ENCODE data around the gene KLF17. TPM values are rescaled to one million over a fixed set of nuclear protein-coding genes. Genes with fewer than 3 reads are reported as not detected.

Gene KLF17, protein sequence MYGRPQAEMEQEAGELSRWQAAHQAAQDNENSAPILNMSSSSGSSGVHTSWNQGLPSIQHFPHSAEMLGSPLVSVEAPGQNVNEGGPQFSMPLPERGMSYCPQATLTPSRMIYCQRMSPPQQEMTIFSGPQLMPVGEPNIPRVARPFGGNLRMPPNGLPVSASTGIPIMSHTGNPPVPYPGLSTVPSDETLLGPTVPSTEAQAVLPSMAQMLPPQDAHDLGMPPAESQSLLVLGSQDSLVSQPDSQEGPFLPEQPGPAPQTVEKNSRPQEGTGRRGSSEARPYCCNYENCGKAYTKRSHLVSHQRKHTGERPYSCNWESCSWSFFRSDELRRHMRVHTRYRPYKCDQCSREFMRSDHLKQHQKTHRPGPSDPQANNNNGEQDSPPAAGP
- total RNA-seq: not detected

DNA sequence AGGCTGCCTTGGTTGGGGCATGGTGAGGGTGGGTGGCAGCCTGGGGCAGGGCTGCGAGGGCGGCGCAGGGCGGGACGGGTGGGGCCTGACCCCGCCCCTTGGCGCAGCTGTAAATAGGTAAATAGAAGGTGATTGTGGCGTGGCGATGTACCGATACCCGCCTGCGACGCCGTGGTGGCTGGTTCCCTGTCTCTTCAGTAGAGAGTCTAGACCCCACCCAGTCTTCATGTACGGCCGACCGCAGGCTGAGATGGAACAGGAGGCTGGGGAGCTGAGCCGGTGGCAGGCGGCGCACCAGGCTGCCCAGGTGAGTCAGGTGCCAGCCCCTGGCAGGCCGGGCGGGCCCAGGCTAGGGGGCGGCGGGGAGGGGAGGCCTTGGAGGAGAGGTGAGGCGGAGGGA, at the start of gene KLF17:
Gene KLF17 (plus strand): TSS at position 140 of the 400 bp plus-strand sequence. CDS start 87 bp downstream, at position 227.
- DNase-seq (ENCODE audit: low spot score) (no peak), ATAC-seq (no peak)

DNA sequence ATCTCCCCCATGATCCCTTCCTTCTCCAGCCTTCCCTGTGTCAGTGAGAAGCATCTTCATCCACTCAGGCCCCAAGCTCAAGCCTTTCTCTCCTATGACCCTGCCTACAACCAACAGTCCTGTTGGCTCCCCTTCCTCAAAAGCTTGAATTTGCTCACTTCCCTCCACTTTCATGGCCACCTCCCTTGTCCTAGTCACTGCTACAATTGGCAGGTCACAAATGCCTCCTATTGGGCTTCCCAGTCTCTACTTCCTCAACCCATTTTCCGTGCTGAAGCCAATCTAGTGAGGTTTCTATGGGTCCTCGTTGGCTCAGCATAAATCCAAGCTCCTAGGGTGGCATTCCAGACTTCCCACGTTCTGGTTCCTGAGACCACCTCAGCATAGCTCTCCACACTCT, 47.2 kb upstream of the KLF17 start:
- DNase-seq (ENCODE audit: low spot score) (no peak), ATAC-seq (no peak)

DNA sequence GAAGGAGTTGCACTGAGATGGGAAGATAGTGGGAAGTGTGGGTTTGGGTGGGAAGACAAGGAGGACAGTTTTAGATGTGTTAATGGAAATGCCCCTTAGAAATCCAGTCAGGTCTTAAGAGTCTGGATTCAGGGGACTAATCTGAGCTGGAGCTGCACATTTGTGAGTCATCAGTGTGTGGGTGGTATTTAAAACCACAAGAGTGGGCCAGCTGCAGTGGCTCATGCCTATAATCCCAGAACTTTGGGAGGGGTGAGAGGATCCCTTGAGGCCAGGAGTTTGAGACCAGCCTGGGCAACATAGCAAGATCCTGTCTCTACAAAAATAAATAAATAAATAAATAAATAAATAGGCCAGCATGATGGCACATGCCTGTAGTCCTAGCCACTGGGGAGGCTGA, 46.4 kb upstream of the KLF17 start:
- no peak for DNase-seq (ENCODE audit: low spot score)
- ATAC-seq: no peak

DNA sequence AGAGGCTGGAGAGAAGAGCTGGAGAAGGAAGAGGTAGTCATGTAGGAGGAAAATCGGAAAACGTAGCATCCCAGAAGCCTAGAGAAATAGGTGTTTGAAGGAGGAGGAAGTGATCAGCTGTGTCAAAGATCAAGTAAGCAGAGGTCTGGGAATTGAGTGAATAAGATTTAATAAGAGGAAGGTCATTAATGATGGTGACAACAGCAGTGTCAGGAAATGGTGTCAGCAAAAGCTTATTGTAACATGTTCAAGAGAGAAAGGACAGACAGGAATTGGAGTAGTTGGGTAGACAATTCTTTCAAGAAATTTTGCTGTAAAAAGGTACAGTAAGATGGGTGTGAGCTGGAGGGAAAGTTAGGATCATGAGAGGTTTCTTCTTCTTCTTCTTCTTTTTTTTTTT, 45.8 kb upstream of the KLF17 start:
- no peak for ATAC-seq
- no peak for DNase-seq (ENCODE audit: low spot score)

DNA sequence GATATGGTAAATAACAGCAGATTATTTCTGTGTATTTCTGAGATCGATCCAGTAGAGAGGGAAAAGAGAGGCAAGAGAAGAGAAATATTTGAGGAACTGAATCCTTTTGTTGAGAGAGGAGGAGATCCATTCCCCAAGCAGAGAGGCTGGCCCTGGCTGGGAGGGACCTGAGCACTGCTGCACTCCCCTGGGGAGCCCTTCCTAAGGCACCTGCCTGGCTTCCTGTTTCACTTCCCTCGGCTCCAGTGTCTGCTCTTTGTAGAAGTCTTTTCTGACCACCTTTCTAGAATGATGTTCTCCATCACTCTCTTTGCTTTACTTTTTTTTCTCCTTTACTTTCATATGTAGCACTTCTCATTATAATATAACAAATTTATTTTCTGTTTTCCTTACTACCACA, 45.1 kb upstream of the KLF17 start:
- DNase-seq (ENCODE audit: low spot score) (no peak), ATAC-seq (no peak)

DNA sequence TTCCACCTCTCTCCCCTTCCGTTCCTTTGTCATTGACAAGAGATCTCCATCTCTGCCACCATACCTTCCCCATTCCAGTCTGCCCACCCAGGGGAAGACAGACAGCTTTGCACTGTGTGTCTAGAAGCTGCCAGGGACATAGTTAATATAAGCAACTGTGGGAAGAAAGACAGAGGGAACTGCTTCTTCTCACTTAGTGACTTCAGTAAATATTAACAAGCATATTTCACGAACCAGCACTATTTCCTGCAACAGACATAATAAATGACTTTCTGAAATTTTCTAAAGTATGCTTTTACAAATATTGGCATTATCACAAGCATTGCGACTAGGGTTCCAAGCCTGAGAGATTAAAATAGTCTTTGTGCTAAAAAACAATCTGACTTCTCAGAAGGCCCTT, 44.2 kb upstream of the KLF17 start:
- no peak for ATAC-seq
- DNase-seq (ENCODE audit: low spot score): no peak

DNA sequence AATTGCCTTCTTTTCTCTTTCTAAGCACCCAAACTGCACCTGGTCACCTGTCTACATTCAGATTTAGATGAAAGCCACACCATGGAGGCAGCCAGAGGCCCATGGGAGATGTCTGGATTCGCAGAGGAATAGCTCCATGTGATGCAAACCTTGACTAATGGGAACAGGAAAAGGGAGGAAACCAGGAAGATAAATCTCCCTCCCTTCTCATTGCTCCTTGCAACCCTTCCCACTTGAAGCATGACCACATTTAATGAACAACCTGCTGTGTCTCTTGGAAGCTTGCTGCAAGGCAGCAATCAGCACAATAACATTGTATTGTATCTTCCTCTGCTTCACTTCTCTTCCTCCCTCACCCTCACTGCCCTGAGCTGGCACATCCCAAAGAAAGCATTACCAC, 42.6 kb upstream of the KLF17 start:
- ATAC-seq: no peak
- DNase-seq (ENCODE audit: low spot score): no peak

DNA sequence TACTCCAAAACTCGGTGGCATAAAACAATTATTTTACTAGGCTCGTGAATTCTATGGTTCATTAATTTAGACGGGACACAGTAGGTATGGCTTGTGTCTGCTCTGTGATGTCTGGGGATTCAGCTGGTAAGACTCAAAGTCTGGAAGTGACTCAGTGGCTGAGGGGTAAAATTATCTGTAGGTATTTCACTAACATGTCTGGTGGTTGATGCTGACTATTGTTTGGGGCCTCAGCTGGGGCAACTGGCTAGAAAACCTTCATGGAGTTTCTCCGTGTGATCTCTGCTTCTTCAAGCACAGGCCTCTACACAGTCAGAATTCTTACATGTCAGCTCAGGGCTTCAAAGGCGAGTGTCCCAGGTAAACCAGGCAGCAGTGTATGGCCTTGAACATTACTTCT, 41.2 kb upstream of the KLF17 start:
- no peak for ATAC-seq
- DNase-seq (ENCODE audit: low spot score): no peak

DNA sequence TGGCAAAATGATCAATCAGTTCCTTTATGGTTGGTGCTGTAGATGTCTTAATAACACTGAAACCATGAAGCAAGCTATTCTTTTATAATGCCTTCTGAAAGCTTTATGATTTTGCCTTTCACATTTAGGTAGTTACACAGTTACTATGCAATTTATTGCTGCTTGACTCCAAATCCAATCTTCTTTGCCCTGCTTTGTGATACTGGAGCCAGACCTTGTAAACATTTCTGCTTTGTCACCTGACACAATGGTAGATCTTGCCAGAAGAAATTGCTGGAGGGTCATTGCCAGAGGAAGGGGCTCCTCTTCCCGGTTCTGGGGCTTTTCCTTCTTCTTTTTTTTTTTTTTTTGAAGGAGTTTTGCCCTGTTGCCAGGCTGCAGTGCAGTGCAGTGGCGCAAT, 40.5 kb upstream of the KLF17 start:
- DNase-seq (ENCODE audit: low spot score): no peak
- ATAC-seq: no peak

DNA sequence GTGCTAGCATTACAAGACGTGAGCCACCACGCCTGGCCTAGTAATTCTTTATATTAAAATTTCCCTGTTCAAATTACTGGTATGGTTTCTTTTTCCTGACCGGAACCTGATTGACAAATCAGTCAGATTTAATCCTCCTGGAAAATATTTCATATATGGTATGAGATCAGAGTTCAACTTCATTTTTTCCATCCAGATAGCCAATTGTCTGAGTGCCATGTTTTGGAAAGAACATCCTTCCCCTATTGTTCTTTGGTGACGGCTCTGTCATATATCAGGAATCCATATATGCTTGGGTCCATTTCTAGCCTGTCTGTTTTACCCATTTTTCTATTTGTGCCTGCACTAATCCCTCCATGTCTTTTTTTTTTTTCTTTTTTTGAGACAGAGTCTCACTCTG, 39.1 kb upstream of the KLF17 start:
- DNase-seq (ENCODE audit: low spot score) (no peak), ATAC-seq (no peak)

DNA sequence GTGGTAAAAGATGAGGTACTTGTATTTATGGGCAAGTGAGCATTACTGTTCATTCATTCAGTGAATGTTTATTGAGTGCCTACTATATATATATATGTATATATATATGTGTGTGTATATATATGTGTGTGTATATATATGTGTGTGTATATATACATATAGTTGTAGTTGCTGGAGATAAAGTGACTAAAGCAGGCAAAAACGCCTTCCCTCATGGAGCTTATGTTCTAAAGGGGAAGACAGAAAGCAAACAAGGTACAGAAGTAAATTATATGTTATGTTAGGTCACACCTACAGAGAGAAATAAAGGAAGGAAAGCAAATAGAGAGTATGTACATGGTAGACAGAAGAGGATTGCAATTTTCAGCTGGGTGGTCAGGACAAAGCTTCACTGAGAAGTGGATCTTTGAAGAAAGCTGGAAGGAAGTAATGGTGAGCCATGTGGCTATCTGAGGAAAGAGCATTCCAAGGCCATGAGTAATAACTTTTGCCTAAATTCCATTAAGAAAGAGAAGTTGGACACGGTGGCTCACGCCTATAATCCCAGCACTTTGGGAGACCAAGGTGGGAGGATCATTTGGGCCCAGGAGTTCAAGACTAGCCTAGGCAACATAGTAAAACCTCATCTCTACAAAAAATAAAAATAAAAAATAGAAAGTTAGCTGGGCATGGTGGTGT, 33.5 kb upstream of the KLF17 start:
- DNase-seq (ENCODE audit: low spot score): no peak
- no peak for ATAC-seq

DNA sequence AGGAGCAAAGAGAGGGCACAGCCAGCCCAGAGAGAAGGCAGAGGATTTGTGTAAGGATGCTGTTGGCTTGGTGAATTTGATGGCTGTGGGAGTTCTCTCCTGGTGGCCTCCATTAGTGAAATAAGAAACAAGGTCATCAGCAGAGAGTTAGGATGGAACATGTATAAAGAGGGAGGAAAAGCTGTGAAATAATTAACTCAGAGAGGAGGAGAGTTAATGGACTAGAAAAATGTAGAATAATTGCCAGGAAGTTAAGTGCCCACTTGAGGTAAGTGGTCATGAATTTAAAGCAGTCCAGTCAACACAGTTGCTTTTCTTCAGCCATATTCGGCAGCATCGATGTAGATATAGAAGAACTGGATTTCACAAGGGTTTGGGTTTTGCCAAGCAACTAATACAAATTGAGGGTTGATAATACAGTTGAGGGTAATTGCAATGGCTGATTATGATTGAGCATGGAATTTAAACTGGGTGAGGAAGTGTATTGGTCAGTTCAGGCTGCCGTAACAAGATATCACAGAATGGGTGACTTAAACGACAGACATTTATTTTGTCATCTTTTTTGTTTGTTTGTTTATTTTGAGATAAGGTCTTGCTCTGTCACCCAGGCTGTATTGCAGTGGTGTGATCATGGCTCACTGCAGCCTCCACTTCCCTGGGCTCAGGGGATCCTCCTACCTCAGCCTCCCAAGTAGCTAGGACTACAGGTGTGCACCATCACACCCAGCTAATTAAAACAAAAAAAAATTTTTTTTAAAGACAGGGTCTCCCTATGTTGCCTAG, 31.7 kb upstream of the KLF17 start:
- ATAC-seq (no peak), DNase-seq (ENCODE audit: low spot score) (no peak)

DNA sequence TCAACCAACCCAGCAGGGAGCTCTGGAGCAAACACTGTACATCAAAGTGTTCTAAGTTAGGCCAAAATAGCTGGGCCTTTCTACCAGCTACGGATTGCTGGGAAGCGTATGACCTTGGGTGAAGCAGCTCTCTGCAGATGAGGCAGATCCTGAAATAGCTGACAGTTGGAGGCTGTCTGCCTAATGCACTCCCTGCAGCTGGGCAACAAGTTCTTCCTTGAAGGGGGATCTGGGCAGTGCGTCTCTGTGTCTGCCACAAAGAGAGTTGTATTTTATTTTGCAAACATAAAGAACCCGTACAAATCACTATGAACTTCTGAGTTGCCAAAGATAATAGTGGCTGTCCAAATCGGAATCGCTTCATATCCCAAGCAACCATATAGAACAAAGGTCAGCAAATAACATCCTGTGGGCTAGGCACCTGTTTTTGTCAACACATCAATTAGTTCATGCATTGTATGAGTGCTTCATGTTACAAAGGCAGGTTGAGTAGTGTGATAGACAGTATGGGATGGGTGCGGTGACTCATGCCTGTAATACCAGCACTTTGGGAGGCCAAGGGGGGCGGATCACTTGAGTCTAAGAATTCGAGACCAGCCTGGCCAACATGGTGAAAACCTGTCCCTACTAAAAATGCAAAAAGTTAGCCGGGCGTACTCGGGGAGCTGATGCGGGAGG, 29.1 kb upstream of the KLF17 start:
- ATAC-seq (no peak), DNase-seq (ENCODE audit: low spot score) (no peak)

DNA sequence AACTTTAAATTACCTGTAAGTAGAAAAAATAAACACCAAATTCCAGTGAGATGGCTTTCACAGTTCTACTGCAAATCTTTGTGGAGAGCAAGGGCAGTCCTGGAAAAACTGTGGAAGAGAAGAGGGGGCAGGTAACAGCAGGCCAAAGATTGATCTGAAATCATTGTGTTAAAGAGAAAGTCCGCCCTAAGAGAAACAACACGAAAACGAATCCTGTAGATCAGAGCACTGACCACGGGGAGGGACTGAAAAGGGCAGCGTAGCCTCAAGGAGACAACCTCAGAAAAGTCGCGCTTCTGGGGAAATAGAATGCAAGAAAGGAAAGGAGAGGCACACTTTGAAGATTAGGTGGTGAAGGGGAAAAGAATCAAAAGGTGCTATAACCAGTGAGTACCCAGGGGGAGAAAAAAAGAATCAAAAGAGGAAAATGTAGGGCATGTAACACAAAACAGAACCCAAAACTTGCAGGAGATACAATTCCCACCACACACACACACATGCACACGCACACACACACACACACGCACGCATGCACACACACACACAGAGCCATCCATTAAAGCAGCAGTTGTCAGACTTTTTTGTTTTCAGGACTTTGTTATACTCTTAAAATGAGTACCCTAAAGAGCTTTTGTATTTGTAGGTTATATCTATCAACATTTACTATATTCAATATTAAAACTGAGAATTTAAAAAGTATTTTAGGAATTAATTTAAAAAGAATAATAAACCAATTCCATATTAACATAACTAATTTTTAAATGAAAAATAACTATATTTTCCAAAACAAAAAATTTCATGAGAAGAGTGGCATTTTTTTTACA, 28.0 kb upstream of the KLF17 start:
- ATAC-seq (no peak), DNase-seq (ENCODE audit: low spot score) (no peak)

DNA sequence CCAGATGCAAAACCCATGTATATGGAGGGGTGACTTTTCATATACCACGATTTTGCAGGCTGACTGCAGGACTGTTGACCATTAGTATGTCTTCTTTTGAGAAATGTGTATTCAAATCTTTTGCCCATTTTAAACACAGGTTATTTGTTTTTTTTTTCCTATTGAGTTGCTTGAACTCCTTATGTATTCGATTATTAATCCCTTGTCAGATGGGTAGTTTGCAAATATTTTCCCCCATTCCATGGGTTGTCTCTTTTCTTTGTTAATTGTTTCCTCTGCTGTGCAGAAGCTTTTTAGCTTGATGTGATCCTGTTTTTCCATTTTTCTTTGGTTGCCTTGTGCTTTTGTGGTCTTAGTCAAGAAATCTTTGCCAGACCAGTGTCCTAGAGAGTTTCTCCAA, 24.6 kb upstream of the KLF17 start:
- DNase-seq (ENCODE audit: low spot score) (no peak), ATAC-seq (no peak)

DNA sequence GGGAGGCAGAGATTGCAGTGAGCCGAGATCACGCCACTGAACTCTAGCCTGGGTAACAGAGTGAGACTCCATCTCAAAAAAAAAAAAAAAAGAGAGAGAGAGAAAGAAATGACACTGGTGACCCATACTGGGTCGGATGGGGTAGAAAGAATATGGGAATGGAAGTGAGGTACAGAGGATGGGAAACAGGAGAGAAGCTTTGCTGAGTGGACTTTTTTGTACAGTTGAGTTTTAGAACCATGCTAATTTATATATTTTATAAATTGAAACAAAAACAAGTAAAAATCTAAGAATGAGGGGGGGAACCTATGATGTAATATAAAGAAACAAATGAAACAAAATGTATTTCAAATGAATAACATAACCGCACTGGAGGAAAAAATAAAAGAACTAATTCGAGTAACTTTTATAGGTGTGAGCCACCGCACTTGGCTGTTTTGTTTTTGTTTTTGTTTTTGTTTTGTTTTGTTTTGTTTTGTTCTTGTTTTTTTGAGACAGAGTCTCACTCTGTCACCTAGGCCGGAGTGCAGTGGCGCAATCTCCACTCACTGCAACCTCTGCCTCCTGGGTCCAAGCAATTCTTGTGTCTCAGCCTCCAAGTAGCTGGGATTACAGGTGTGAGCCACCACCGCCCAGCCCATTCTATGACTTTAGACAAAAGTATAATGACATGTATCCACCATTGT, 18.3 kb upstream of the KLF17 start:
- ATAC-seq (no peak), DNase-seq (ENCODE audit: low spot score) (no peak)

DNA sequence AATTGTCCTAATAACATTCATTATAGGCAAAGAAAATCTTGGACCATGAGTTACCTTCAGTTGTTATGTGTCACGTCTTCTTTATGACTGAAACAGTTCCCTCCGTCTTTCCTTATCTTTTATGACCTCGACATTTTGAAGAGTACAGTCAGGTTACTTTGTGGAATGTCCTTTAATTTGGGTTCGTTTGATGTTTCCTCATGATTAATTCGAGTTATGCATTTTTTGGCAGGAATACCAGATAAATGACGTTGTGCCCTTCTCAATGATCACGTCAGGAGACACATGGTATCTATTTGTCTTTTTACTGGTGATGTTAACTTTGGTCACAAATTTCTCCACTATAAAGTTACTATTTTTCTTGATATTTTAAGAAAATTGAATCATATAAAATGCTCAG, 17.3 kb upstream of the KLF17 start:
- no peak for DNase-seq (ENCODE audit: low spot score)
- ATAC-seq: no peak

DNA sequence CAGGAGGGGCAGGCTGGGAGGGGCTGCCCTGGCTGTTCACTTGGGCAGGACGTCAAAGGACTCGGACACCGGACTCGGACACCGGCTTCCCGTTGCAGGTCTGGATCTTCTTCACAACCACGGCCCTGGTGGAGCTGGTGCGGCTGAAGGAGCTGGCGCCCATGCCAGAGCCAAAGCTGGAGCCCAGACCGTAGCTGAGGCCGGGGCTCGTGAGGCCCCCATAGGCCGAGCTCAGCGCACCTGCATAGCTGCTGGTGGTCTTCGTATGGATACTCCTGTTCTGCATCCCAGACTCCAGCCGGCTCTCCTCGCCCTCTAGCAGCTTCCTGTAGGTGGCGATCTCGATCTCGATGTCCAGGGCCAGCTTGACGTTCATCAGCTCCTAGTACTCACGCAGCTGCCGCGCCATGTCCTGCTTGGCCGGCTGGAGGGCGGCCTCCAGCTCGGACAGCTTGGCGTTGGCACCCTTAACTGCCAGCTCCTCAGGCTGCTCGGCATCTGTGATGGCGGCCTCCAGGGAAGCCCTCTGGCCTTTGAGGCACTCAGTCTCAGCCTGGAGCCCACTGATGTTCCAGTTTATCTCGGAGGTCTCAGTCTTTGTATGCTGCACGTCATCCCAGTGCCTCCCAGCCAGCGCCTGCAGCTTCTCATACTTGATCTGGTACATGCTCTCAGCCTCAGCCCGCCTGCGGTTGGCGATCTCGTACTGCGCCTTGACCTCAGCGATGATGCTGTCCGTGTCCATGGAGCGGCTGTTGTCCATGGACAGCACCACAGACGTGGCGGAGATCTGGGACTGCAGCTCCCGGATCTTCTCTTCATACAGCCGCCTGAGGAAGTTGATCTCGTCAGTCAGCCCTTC, 15.1 kb upstream of the KLF17 start:
- no peak for DNase-seq (ENCODE audit: low spot score)
- no peak for ATAC-seq

DNA sequence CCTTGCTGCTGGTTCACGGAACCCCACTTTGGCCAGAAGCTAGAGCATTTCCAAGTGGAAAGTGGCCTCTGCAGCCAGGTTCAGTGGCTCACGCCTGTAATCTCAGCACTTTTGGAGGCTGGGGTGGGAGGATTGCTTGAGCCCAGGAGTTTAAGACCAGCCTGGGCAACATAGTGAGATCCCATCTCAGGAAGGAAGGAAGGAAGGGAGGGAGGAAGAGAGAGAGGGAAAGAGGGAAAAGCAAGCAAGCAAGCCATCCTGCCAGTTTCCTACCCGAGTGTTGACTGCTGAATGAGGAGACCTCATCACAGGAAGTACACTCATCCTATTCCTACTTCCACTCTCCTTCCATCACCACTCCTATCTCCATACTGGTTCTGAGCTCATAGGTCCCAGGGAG, 12.8 kb upstream of the KLF17 start:
- ATAC-seq (no peak), DNase-seq (ENCODE audit: low spot score) (no peak)

Measured in left lobe of liver (tissue), 2 donors.